Measurements from ENCODE around the gene DNM3.

DNA sequence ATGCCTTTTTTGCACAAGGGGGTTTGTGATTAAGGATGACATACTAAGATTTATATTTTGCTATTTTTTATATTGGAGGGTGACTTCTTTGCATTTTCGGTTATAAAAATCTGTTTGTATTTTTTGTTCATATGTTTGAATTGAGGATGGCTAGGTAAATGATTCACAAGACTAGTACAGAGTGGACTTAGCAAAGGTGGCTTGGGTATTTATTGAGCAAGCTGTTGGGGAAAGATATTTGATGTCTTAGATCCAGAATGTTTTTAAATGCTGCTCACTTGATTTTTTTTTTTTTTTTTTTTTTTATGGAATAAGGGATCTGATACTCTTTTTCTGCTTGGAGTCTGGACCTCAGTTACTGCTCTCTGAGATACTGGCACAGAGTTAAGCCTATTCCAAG, 100.6 kb downstream of the DNM3 start:
- TF ChIP-seq CTCF (IDR thresholded peaks at IDR 0.05) (no peak), POLR2A (IDR thresholded peaks at IDR 0.05) (no peak)

Measured in lower leg skin (tissue), 3 donors.